Measurements from ENCODE around the gene PFDN4. TPM values are rescaled to one million over a fixed set of nuclear protein-coding genes. Genes with fewer than 3 reads are reported as not detected.
A peak's percentile ranks its signal among the peaks of the same experiment; 100 is the strongest.

Gene PFDN4, protein sequence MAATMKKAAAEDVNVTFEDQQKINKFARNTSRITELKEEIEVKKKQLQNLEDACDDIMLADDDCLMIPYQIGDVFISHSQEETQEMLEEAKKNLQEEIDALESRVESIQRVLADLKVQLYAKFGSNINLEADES
- 59.9 TPM for total RNA-seq

DNA sequence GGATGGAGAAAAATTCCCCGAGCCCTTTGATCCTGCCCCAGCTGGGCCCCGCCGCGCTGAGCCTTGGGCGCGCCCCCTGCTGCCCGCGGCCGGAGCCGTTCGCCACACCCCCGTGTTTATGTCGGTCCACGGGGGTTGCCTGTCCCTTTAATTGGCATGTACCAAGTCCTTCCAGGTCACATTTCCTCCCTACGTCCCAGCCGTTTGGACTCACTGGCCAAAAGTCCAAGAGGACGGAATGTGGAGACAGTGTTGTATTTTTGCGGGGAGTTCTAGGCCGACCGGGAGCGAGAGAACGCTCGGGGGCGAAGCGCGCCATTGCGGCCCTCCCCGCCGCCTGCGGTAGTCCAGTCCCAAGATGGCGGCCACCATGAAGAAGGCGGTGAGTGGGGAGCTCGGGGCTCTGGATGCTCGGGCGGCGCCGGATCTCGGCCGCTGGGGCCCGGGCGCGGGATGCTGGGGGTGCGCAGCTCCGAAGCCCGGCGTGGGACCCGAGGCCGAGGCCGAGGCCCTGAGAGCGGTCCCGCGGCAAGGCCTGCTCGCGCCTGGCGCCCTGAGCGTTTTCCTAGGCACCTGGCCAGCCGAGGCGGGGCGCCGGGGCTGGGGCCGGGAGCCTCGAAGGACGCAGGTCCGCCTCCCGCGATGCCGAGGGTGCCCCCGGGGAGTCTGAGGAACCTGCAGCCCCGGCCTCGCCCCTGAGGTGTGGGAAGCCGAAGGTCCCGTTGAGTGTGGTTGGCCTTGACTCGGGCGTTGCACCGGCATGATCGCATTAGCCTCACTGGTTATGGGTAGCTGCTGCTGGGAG, at the start of gene PFDN4:
PFDN4 (plus strand) TSS at position 345 of the 805 bp plus-strand sequence; CDS start at position 359, 14 bp downstream.
- H3K4me1 ChIP-seq (ENCODE audit: insufficient read depth, low read length), result peaks cover 25% of the 10 kb centered on the region
- peak within 1 kb of the TSS; percentile 78 for H3K4me3 ChIP-seq (ENCODE audit: low read length)
- no peaks in the 10 kb centered on the region for H3K27me3 ChIP-seq (ENCODE audit: insufficient read depth, low read length)
- no peaks in the 10 kb centered on the region for H3K9me3 ChIP-seq (ENCODE audit: low read depth, low read length)

DNA sequence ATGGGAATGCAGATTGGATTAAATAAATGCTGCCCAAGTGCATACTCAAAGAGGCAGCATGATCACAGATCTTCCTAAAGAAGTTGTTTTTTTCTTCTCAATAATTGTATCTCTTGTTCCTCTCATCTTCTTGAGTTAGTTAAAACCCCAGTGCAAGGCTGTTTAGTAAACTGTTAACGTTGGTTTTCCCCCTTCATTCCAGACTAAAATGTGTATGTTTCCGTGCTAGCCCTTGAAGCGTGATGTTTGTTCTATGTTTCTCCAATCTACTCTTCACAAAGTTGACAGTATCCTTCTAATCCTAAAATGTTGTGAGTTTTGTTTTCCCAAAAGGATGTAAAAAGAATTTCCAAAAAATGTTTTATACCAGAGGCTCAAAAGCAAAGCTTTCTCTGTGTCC, 49.7 kb upstream of the PFDN4 start:
- Histone ChIP-seq H3K4me1 (ENCODE audit: insufficient read depth, low read length) (no peaks in the 10 kb centered on the region), H3K4me3 (ENCODE audit: low read length) (no peak overlapping the region), H3K9me3 (ENCODE audit: low read depth, low read length) (no peaks in the 10 kb centered on the region), H3K27me3 (ENCODE audit: insufficient read depth, low read length) (peaks cover 13% of the 10 kb centered on the region)

DNA sequence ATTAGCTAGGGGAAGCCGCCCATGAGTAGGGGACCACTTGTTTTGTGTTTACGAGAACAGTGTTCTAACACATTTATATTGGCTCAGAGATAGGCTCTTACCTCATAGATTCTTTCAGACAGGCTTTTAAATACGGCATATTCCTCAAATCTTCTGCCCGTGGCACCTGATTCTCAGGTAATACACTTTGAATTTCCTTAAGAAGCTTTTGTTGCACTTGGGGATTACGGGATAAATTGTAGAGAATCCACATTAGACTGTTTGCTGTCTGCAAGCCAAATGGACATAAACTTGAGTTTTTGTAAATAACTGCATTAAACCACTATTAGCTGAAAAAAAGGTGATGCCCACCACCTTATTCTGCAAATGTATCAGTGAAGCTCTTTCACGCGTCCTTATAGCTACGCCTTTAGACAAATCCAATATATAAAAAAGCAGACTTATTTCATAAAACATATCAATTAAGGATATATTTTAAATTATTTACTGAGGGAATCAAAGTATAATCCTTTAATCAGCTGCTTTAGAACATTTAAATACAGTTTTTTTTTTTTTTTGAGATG, 49.0 kb upstream of the PFDN4 start:
- peaks cover 13% of the 10 kb centered on the region for H3K27me3 ChIP-seq (ENCODE audit: insufficient read depth, low read length)
- H3K9me3 ChIP-seq (ENCODE audit: low read depth, low read length), result no peaks in the 10 kb centered on the region
- no peaks in the 10 kb centered on the region for H3K4me1 ChIP-seq (ENCODE audit: insufficient read depth, low read length)
- no peak overlapping the region for H3K4me3 ChIP-seq (ENCODE audit: low read length)

DNA sequence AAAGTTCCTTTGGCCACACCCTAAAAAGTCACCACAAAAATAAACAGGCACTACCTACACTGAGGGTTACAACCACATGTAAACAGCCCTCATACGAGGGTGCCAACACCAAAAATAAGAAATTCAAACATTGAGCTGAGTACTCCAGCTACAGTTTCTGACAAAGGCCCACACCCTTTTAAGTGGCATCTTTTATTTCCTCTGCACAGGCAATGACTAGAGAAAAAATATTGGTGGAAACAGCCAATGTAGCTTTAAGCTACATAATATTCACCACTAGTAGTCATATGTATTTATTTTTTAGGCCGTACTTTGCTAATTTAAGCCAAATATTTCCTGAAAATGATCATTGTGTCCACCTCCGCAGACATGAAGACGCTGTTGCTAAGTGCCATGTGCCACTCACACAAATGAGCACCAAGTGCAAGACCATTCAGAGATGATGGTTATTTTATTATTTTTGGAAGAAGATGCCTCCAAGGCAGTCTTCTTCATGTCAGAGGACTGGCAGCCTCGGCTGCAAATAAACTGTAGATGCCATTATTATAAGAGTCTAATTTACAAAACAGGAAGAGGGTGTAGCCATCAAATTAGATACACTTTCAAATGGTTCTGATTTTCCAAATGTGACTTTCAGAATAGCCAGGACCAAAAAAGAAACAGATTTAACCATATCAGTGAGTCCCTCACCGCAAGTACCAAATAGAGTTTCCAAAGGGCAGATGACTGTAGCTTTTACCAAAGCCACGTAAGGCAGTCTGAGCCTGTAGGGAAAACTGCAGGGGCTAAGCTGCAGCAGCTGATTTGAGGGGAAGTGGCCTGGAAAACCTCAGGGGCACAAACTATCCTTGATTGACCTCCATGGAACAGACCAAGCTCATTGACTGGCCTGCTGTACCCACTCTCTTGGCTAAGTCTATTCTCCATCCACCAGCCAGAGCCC, 47.6 kb upstream of the PFDN4 start:
- H3K27me3 ChIP-seq (ENCODE audit: insufficient read depth, low read length), result peaks cover 13% of the 10 kb centered on the region
- H3K9me3 ChIP-seq (ENCODE audit: low read depth, low read length), result no peaks in the 10 kb centered on the region
- no peaks in the 10 kb centered on the region for H3K4me1 ChIP-seq (ENCODE audit: insufficient read depth, low read length)
- no peak overlapping the region for H3K4me3 ChIP-seq (ENCODE audit: low read length)

DNA sequence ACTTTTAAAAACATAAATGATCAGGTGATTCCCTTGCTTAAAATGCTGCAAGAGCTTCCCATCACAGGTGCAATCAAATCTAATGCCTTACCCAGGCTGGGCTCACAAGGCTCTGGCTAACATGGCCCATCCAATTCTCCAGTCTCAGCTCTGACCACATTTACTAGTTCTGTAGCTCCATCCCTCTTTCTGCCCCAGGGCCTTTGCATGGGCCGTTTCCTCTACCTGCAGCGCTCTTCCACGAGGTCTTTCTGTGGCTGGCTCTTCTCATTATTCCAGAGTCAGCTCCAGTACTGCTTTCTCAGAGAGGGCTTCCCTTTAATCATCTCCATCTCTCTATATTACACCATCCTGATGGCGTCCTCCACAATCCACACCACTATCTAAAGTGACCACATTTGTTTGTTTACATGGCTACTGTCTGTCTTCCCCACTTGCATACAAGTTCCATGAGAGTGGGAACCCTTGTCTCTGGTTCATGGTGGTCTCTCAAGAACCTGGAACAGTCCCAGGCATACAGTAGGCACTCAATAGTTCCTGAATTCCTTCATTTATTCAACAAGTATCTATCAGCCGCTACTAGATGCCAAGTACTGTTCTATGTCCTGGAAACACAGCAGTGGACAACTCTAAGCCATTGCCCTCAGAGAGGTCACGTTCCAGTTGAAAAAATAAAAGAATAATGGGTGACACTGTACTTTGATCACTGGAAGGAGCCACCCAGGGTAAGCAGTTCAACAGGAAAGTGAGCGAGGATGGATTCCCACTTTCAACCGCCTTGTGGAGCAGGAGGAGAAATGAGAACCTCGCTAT, 46.7 kb upstream of the PFDN4 start:
- Histone ChIP-seq H3K4me3 (ENCODE audit: low read length) (no peak overlapping the region), H3K4me1 (ENCODE audit: insufficient read depth, low read length) (no peaks in the 10 kb centered on the region), H3K27me3 (ENCODE audit: insufficient read depth, low read length) (peaks cover 13% of the 10 kb centered on the region), H3K9me3 (ENCODE audit: low read depth, low read length) (no peaks in the 10 kb centered on the region)

DNA sequence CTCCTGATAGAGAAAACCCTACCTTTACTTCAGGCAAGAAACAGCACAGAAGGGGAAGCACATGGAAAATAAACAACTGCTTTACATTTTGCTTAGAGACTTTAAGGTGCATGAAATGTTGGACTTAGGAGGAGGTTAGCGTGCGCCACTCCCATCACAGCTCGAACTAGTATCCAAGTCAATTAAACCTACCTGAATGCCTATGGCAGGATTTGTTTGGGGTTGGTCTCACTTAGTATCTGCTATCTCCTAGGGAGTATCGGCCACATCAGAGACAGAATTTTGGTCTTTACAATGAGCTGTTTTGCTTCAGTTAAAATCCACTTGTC, 46.1 kb upstream of the PFDN4 start:
- H3K27me3 ChIP-seq (ENCODE audit: insufficient read depth, low read length), result peaks cover 13% of the 10 kb centered on the region

DNA sequence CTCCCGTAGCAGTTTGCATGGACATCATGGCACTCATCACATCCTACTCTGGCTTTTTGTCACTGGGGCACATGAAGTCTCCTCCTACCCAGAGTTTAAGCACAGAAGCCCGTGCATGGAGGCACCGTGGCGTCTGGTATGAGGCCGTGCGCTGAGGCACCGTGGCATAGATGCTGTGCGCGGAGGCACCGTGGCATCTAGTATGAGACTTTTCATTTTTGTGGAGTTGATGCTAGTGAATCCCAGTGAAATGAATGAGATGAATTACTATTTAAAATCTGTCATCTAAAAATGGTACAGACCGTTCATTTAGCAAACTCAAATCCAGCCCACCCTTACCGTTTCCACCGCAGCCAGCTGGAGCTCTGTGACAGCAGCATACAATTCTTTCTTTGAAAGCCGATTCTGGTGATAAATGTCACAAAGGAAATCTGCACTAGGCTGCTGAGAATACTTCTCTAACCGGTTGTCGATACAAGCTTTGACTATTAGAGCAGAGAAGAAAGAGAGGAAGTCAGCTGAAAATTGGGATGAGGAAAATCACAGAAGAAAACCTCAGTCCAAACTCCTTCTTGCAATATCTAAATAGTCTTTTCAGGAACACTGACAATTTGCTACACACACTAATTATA, 45.4 kb upstream of the PFDN4 start:
- Histone ChIP-seq H3K27me3 (ENCODE audit: insufficient read depth, low read length) (peaks cover 16% of the 10 kb centered on the region), H3K4me1 (ENCODE audit: insufficient read depth, low read length) (no peaks in the 10 kb centered on the region), H3K4me3 (ENCODE audit: low read length) (no peak overlapping the region), H3K9me3 (ENCODE audit: low read depth, low read length) (no peaks in the 10 kb centered on the region)

More for the DNA sequence above, 46.1 kb upstream of the PFDN4 start:
- no peaks in the 10 kb centered on the region for H3K9me3 ChIP-seq (ENCODE audit: low read depth, low read length)
- H3K4me1 ChIP-seq (ENCODE audit: insufficient read depth, low read length), result no peaks in the 10 kb centered on the region
- H3K4me3 ChIP-seq (ENCODE audit: low read length), result no peak overlapping the region

DNA sequence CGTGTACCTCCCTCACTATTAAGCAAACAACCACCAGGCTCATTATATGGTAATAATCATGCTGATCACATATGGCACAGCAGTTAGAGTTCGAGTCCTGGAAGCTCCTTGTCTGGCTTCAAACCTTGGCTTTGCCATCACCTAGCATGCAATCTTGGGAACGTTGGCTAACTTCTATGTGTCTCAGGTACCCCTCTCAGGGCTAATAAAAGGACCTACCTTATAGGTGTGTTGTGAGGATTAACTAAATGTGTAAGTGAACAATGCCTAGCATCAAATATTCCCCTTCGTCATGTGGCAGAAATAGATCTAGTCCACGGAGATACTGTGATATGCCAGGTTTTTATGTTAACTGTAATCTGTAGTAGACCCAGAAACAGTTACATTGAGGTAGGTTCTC, 44.5 kb upstream of the PFDN4 start:
- H3K4me3 ChIP-seq (ENCODE audit: low read length), result no peak overlapping the region
- H3K9me3 ChIP-seq (ENCODE audit: low read depth, low read length), result no peaks in the 10 kb centered on the region
- no peaks in the 10 kb centered on the region for H3K4me1 ChIP-seq (ENCODE audit: insufficient read depth, low read length)
- peaks cover 22% of the 10 kb centered on the region for H3K27me3 ChIP-seq (ENCODE audit: insufficient read depth, low read length)

DNA sequence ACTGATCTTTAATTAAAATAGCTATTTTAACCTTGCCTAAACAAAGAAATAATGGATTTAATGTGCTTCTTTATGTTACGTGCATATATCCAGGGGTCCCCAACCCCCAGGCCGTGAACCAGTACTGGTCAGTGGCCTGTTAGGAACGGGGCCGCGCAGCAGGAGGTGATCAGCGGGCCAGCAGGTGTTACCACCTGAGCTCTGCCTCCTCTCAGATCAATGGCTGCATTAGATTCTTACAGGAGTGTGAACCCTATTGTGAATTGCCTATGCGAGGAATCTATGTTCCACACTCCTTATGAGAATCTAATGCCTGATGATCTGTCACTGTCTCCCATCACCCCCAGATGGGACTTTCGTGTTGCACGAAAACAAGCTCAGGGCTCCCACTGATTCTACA, 42.9 kb upstream of the PFDN4 start:
- no peaks in the 10 kb centered on the region for H3K4me1 ChIP-seq (ENCODE audit: insufficient read depth, low read length)
- no peaks in the 10 kb centered on the region for H3K9me3 ChIP-seq (ENCODE audit: low read depth, low read length)
- peaks cover 31% of the 10 kb centered on the region for H3K27me3 ChIP-seq (ENCODE audit: insufficient read depth, low read length)
- H3K4me3 ChIP-seq (ENCODE audit: low read length), result no peak overlapping the region

DNA sequence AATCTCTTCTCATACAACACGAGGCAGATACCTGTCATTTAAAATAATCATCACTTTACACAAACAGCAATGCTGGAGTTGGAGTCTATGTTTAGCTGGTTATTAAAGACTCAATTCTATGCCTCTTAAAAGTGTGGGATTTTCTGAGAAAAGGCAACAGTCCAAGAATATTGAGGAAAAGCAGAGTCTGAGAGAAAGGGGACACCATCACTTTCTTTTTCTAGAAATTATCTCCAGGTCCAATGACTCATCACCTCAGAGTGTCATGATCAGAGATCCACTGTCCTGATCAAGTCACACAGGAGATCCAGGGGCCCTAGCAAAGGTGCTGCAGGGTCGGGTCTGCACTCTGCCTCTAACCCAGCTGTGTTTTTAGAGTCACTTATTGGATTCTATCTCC, 42.1 kb upstream of the PFDN4 start:
- Histone ChIP-seq H3K4me3 (ENCODE audit: low read length) (no peak overlapping the region), H3K4me1 (ENCODE audit: insufficient read depth, low read length) (no peaks in the 10 kb centered on the region), H3K27me3 (ENCODE audit: insufficient read depth, low read length) (peaks cover 37% of the 10 kb centered on the region), H3K9me3 (ENCODE audit: low read depth, low read length) (no peaks in the 10 kb centered on the region)

DNA sequence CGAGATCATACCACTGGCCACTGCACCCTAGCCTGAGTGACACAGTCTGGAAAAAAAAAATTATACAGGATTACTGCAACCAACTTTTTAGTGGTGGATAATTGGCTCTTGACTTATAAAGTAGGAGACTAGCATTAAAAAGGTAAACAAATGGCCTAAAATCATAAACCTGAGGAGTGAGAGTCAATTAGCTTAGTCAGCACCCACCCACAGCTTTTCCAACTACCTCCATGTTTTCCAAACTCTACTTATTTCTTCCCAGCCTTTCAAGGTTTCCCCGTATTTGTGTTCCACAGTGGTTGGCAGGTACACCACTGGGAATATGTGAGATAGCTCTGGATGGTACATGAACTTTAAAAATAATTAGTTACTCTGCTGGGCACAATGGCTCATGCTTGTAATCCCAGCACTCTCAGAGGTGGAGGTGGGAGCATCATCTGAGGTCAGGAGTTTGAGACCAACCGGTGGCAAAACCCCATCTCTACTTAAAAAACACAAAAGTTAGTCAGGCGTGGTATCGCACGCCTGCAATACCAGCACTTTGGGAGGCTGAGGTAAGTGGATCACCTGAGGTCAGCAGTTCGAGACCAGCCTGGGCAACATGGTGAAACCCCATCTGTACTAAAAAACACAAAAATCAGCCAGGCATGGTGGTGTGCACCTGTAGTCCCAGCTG, 40.8 kb upstream of the PFDN4 start:
- peaks cover 44% of the 10 kb centered on the region for H3K27me3 ChIP-seq (ENCODE audit: insufficient read depth, low read length)
- no peaks in the 10 kb centered on the region for H3K4me1 ChIP-seq (ENCODE audit: insufficient read depth, low read length)
- H3K4me3 ChIP-seq (ENCODE audit: low read length), result no peak overlapping the region
- H3K9me3 ChIP-seq (ENCODE audit: low read depth, low read length), result no peaks in the 10 kb centered on the region

DNA sequence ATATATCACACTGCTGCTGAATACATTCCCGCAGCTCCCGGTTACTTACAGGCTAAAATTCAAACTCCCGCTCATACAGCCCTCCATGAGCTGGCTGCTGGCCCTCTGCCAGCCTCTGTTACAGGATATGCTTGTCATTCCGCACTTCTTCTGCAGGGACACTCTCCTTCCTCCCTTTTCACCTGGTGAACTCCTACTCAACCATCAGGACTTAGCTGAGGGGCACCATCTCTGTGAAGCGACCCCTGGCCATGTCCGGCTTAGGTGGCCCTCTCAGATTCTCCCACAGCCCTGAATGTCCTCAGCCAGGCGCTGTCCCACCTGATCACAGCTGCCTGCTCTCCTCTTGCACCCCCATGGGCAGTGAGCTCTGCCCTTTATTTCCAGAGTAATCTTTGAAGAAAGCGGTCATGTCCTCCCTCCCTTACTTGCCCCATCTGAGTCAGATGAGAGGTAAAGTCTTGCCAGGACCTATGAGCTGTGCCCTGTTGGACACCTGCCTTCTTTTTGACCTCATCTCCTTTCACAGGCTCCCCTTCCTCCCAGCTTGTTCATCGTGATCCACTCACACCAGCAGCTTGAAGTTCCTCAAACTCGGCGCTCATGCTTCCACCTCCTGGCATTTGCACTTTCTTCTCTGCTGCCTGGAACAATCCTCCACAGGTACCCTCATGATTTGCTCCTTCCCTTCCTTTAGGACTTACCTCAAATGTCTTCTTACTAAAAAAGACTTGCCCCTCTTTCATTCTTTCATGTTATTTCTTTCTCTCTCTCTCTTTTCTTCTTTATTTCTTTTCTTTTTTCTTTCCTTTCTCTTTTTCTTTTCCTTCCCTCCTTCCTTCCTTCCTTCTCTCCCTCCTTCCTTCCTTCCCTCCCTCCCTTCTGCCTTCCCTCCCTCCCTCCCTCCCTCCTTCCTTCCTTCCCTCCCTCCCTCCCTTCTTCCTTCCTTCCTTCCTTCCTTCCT, 39.7 kb upstream of the PFDN4 start:
- Histone ChIP-seq H3K4me3 (ENCODE audit: low read length) (no peak overlapping the region), H3K4me1 (ENCODE audit: insufficient read depth, low read length) (peaks cover 4% of the 10 kb centered on the region), H3K27me3 (ENCODE audit: insufficient read depth, low read length) (peaks cover 50% of the 10 kb centered on the region), H3K9me3 (ENCODE audit: low read depth, low read length) (no peaks in the 10 kb centered on the region)

All from mononuclear cell (primary cell).